SK-N-SH (cell line): ENCODE measurements around the gene SEC11A. TPM values are rescaled to one million over a fixed set of nuclear protein-coding genes. Genes with fewer than 3 reads are reported as not detected.

Source experiments
- CTCF ChIA-PET: fragments of 300-600, 350-600 bp; formaldehyde crosslinking; extraction: SDS; loops from one replicate; lab custom pipeline; 2021; lab: Yijun Ruan, JAX
- POLR2A ChIA-PET: fragments of 350-600 bp; sonication (Branson Sonifier 250); formaldehyde crosslinking; extraction: SDS; loops from one replicate; lab custom pipeline; 2020; ENCODE audit warnings: antibody characterized with exemption, inconsistent platforms; lab: Yijun Ruan, JAX
- DNase-seq: peaks from one replicate; pipeline ENCODE4 v3.0.0; 2012
- H2AFZ ChIP-seq: fragments of 200-600 bp; sonication (generic); 2 replicates; pipeline ENCODE4 v1.8.1; 2016; ENCODE audit warnings: antibody characterized with exemption, mild to moderate bottlenecking, low read depth
- H3F3A ChIP-seq: fragments of 200-600 bp; sonication (generic); replicated peaks from 2 replicates; pipeline ENCODE3; 2016; ENCODE audit warnings: antibody characterized with exemption, mild to moderate bottlenecking; ENCODE audit not compliant: insufficient read depth
- H3K27ac ChIP-seq, 2 experiments: fragments of 200-500 bp in 1 of 2; fragments of 200-600 bp in 1 of 2; sonication (Bioruptor generic) in 1 of 2; sonication (generic), shearing (Covaris generic) in 1 of 2; 2 replicates each; pipeline versions ENCODE4 v1.5.1 to v1.6.1; 2014 to 2016; ENCODE audit warnings: low read depth in 2 of 2, inconsistent platforms in 1 of 2, low read length in 1 of 2, mild to moderate bottlenecking in 1 of 2, mixed read lengths in 1 of 2
- H3K27me3 ChIP-seq: fragments of 200-600 bp; sonication (generic), shearing (Covaris generic); 2 replicates; pipeline ENCODE4 v1.6.1; 2016; ENCODE audit warnings: mixed run types; ENCODE audit not compliant: insufficient read depth
- H3K36me3 ChIP-seq, 2 experiments: fragments of 200-500 bp in 1 of 2; fragments of 200-600 bp in 1 of 2; sonication (Bioruptor generic) in 1 of 2; sonication (generic) in 1 of 2; replicated peaks in 1 of 2; 2 replicates each; pipeline versions ENCODE3 to v1.5.1; 2014 to 2016; ENCODE audit warnings: low read length in 1 of 2, mild to moderate bottlenecking in 1 of 2; ENCODE audit not compliant: insufficient read depth in 2 of 2, control insufficient read depth in 1 of 2
- H3K4me1 ChIP-seq, 2 experiments: fragments of 200-500 bp in 1 of 2; fragments of 200-600 bp in 1 of 2; sonication (Bioruptor generic) in 1 of 2; sonication (generic), shearing (Covaris generic) in 1 of 2; 2 replicates each; pipeline versions ENCODE4 v1.5.1 to v1.6.1; 2014 to 2016; ENCODE audit warnings: low read depth in 1 of 2, low read length in 1 of 2, mixed run types in 1 of 2; ENCODE audit not compliant: insufficient read depth in 2 of 2, control insufficient read depth in 1 of 2
- H3K4me2 ChIP-seq: fragments of 200-600 bp; sonication (generic), shearing (Covaris generic); 2 replicates; pipeline ENCODE4 v1.6.1; 2017; ENCODE audit warnings: mixed run types
- H3K4me3 ChIP-seq, 2 experiments: fragments of 200-500 bp in 1 of 2; fragments of 200-600 bp in 1 of 2; sonication (Bioruptor generic) in 1 of 2; sonication (generic), shearing (Covaris generic) in 1 of 2; 2 replicates each; pipeline versions ENCODE4 v1.5.1 to v1.8.1; 2014 to 2016; ENCODE audit warnings: low read depth in 2 of 2, inconsistent platforms in 1 of 2, low read length in 1 of 2, mild to moderate bottlenecking in 1 of 2, mixed read lengths in 1 of 2, moderate library complexity in 1 of 2
- H3K79me2 ChIP-seq: fragments of 200-600 bp; sonication (generic); 2 replicates; pipeline ENCODE4 v1.8.1; 2017; ENCODE audit warnings: mild to moderate bottlenecking; ENCODE audit not compliant: insufficient read depth
- H3K9ac ChIP-seq: fragments of 200-600 bp; sonication (generic); 2 replicates; pipeline ENCODE4 v1.6.1; 2017; ENCODE audit warnings: mixed run types
- H3K9me2 ChIP-seq: fragments of 200-600 bp; sonication (generic); 2 replicates; pipeline ENCODE4 v1.6.1; 2017; ENCODE audit warnings: mixed run types
- H3K9me3 ChIP-seq: fragments of 200-600 bp; sonication (generic); 2 replicates; pipeline ENCODE4 v1.6.1; 2017; ENCODE audit warnings: mixed run types, mild to moderate bottlenecking, moderate library complexity
- H4K20me1 ChIP-seq: fragments of 200-600 bp; sonication (generic); 2 replicates; pipeline ENCODE4 v1.6.1; 2017; ENCODE audit warnings: mild to moderate bottlenecking, mixed run types; ENCODE audit not compliant: insufficient read depth
- ELF1 ChIP-seq: IDR thresholded peaks from 2 replicates; pipeline ENCODE4 v1.4.0; 2012
- EP300 ChIP-seq, 2 experiments: IDR thresholded peaks; 2 replicates each; pipeline versions ENCODE4 v1.4.0 to v1.6.1; 2012; ENCODE audit warnings: borderline replicate concordance in 1 of 2, low read depth in 1 of 2, low read length in 1 of 2
- EZH2phosphoT487 ChIP-seq: fragments of 200-600 bp; sonication (generic); IDR thresholded peaks from 2 replicates; pipeline ENCODE4 v1.6.1; 2017; ENCODE audit warnings: low read depth, mixed run types, mild to moderate bottlenecking, antibody characterized with exemption, moderate library complexity, borderline replicate concordance
- FOXJ3 ChIP-seq: sonication (generic); formaldehyde crosslinking; IDR thresholded peaks from 2 replicates; pipeline ENCODE4 v1.5.1; 2020; ENCODE audit warnings: mild to moderate bottlenecking, missing genetic modification reagents
- FOXM1 ChIP-seq: IDR thresholded peaks from 2 replicates; pipeline ENCODE4 v1.4.0; 2012; ENCODE audit warnings: low read depth, mild to moderate bottlenecking
- GABPA ChIP-seq: IDR thresholded peaks from 2 replicates; pipeline ENCODE4 v1.4.0; 2012; ENCODE audit warnings: low read depth, mild to moderate bottlenecking
- MEF2A ChIP-seq: IDR thresholded peaks from 2 replicates; pipeline ENCODE4 v1.4.0; 2012; ENCODE audit warnings: low read depth, borderline replicate concordance
- NFIC ChIP-seq: IDR thresholded peaks from 2 replicates; pipeline ENCODE4 v1.4.0; 2012; ENCODE audit warnings: borderline replicate concordance
- RAD21 ChIP-seq: IDR thresholded peaks from 2 replicates; pipeline ENCODE4 v1.6.1; 2012; ENCODE audit warnings: mild to moderate bottlenecking, low read length
- RFX5 ChIP-seq: IDR thresholded peaks from 2 replicates; pipeline ENCODE4 v1.6.1; 2012; ENCODE audit warnings: mild to moderate bottlenecking, improper control_type of control experiment, low read length
- RXRA ChIP-seq: IDR thresholded peaks from 2 replicates; pipeline ENCODE4 v1.4.0; 2012; ENCODE audit warnings: low read depth, mild to moderate bottlenecking, borderline replicate concordance
- SIN3A ChIP-seq: IDR thresholded peaks from 2 replicates; pipeline ENCODE4 v1.6.1; 2012; ENCODE audit warnings: low read depth, mild to moderate bottlenecking, low read length, moderate library complexity, borderline replicate concordance
- SMC3 ChIP-seq: IDR thresholded peaks from 2 replicates; pipeline ENCODE4 v1.6.1; 2012; ENCODE audit warnings: low read depth, low read length, improper control_type of control experiment
- TAF1 ChIP-seq: IDR thresholded peaks from 2 replicates; pipeline ENCODE4 v1.6.1; 2012; ENCODE audit warnings: low read depth, mild to moderate bottlenecking, low read length, moderate library complexity, borderline replicate concordance
- TCF12 ChIP-seq: IDR thresholded peaks from 2 replicates; pipeline ENCODE4 v1.4.0; 2012
- YY1 ChIP-seq: IDR thresholded peaks from 2 replicates; pipeline ENCODE4 v1.4.0; 2012; ENCODE audit warnings: low read depth, mild to moderate bottlenecking
- WGBS: methylation state at CpG from one replicate; pipeline ENCODE4 v1.1.6; 2017; ENCODE audit warnings: low lambda C conversion rate; 5-methylcytosine and 5-hydroxymethylcytosine counted together
- polyA plus RNA-seq, 3 experiments: library from polyadenylated mRNA; depleted of rRNA; stranded (reverse); fragments of >200 nt; gene quantifications; 2 replicates each; pipeline ENCODE4 v1.2.3, GENCODE V29; 2012
- TF ChIP-seq, protein P1 (sequence below): IDR thresholded peaks from 2 replicates; pipeline ENCODE4; 2012
- TF ChIP-seq, protein P2 (sequence below): IDR thresholded peaks from 2 replicates; pipeline ENCODE4 v1.4.0; 2012; ENCODE audit warnings: low read depth
- TF ChIP-seq, protein P3 (sequence below): IDR thresholded peaks from 2 replicates; pipeline ENCODE4 v1.6.1; 2012; ENCODE audit warnings: mild to moderate bottlenecking, low read depth, low read length, moderate library complexity
- TF ChIP-seq, protein P4 (sequence below): IDR thresholded peaks from 2 replicates; pipeline ENCODE4 v1.4.0; 2012; ENCODE audit warnings: low read depth, borderline replicate concordance
- TF ChIP-seq, protein P5 (sequence below): fragments of 200-600 bp; sonication (generic); IDR thresholded peaks from 2 replicates; pipeline ENCODE4 v1.6.1; 2017; ENCODE audit warnings: antibody characterized with exemption, mild to moderate bottlenecking, moderate library complexity

SEC11A gene
- polyA plus RNA-seq, 1 of the 3 experiments (the other 2 are of a cell fraction) = 107 TPM

DNA sequence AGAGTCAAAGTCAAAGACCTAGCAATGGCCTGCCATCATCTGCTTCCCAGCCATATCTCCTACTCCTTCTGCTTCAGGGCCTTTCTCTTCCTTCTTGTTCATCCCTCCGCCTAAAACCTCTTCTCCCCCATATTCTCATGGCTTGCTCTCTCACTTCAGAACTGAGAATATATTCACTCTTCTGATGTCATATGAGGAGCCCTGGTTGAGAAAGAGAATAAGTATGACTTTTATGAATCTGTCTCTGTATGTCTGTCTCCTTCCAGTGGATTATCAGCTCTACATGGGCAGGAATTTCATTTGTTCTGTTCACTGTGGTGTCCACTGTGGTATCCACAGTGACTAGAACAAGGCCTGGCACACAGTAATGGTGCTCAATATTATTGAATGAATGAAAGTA lies 44.3 kb upstream of the SEC11A start:
- Histone ChIP-seq H3K27me3 (no peaks in the 10 kb centered on the region), H2AFZ (no peak overlapping the region), H3K9ac (no peak overlapping the region), H3K79me2 (peaks cover 100% of the 10 kb centered on the region), H3K4me3 (no peak overlapping the region), H4K20me1 (peaks cover 99% of the 10 kb centered on the region), H3K27ac (no peak overlapping the region), H3K4me2 (no peak overlapping the region)
- DNase-seq = no peak
- TF ChIP-seq ELF1 = no peak
- no peak for TF ChIP-seq MEF2A
- no peak for TF ChIP-seq GABPA
- no peak for TF ChIP-seq SIN3A
- TF ChIP-seq, protein P1, sequence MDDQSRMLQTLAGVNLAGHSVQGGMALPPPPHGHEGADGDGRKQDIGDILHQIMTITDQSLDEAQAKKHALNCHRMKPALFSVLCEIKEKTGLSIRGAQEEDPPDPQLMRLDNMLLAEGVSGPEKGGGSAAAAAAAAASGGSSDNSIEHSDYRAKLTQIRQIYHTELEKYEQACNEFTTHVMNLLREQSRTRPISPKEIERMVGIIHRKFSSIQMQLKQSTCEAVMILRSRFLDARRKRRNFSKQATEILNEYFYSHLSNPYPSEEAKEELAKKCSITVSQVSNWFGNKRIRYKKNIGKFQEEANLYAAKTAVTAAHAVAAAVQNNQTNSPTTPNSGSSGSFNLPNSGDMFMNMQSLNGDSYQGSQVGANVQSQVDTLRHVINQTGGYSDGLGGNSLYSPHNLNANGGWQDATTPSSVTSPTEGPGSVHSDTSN = no peak
- TF ChIP-seq NFIC = no peak
- no peak for TF ChIP-seq TCF12
- no peak for TF ChIP-seq RAD21
- TF ChIP-seq EZH2phosphoT487 = no peak
- no peak for TF ChIP-seq FOXJ3 (CRISPR knock-in tag)
- TF ChIP-seq, protein P2, sequence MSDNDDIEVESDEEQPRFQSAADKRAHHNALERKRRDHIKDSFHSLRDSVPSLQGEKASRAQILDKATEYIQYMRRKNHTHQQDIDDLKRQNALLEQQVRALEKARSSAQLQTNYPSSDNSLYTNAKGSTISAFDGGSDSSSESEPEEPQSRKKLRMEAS = no peak
- TF ChIP-seq RXRA = no peak
- TF ChIP-seq, protein P3, sequence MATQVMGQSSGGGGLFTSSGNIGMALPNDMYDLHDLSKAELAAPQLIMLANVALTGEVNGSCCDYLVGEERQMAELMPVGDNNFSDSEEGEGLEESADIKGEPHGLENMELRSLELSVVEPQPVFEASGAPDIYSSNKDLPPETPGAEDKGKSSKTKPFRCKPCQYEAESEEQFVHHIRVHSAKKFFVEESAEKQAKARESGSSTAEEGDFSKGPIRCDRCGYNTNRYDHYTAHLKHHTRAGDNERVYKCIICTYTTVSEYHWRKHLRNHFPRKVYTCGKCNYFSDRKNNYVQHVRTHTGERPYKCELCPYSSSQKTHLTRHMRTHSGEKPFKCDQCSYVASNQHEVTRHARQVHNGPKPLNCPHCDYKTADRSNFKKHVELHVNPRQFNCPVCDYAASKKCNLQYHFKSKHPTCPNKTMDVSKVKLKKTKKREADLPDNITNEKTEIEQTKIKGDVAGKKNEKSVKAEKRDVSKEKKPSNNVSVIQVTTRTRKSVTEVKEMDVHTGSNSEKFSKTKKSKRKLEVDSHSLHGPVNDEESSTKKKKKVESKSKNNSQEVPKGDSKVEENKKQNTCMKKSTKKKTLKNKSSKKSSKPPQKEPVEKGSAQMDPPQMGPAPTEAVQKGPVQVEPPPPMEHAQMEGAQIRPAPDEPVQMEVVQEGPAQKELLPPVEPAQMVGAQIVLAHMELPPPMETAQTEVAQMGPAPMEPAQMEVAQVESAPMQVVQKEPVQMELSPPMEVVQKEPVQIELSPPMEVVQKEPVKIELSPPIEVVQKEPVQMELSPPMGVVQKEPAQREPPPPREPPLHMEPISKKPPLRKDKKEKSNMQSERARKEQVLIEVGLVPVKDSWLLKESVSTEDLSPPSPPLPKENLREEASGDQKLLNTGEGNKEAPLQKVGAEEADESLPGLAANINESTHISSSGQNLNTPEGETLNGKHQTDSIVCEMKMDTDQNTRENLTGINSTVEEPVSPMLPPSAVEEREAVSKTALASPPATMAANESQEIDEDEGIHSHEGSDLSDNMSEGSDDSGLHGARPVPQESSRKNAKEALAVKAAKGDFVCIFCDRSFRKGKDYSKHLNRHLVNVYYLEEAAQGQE = no peak
- TF ChIP-seq, all 33 proteins: peak for 0
- CTCF ChIA-PET = interaction anchor here (1.2 kb wide), 1 partner anchor 14 kb away, joined by 3 read pairs; no protein-coding TSS in a partner anchor
- 100% methylated on average over 1 of the region's 1 CpG for WGBS
- Histone ChIP-seq H3K36me3 (no peaks in the 10 kb centered on the region), H3K9me2 (no peaks in the 10 kb centered on the region), H3F3A (no peaks in the 10 kb centered on the region), H3K4me1 (peaks cover 0 to 28% of the 10 kb centered on the region in 2 experiments; a peak in 3 of 4 replicates), H3K9me3 (no peaks in the 10 kb centered on the region)
- POLR2A ChIA-PET = no interaction called here

DNA sequence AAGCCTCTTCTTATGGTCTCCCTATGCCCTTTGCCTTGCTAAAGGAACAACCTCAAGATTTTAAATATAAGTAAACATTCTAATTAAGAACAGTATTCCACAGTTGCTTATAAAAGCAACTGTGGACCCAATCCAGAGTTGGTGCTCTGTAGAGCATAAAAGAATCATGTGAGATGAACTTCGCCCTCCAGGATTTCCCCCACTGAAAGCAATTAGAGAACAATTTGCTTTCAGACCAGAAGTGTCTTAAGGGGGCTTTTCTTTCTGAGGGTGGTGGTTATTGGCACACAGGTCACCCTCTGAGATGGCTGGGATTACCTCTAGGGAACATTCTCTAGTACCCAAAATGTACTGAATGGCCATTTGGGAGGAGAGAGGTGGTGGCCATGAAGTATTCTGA lies 43.1 kb upstream of the SEC11A start:
- ChIA-PET POLR2A (no interaction called here), CTCF (no interaction called here)
- WGBS = 100% methylated on average over 1 of the region's 1 CpG
- TF ChIP-seq TAF1 (no peak), RXRA (no peak), YY1 (no peak), FOXM1 (no peak), RFX5 (no peak), GABPA (no peak), EP300 (IDR thresholded peaks at IDR 0.05; ENCODE audit: borderline replicate concordance in 1 of 2, low read depth in 1 of 2, low read length in 1 of 2) (no peak), FOXJ3 (CRISPR knock-in tag) (no peak), SMC3 (no peak), NFIC (no peak), RAD21 (no peak)
- TF ChIP-seq, protein P4, sequence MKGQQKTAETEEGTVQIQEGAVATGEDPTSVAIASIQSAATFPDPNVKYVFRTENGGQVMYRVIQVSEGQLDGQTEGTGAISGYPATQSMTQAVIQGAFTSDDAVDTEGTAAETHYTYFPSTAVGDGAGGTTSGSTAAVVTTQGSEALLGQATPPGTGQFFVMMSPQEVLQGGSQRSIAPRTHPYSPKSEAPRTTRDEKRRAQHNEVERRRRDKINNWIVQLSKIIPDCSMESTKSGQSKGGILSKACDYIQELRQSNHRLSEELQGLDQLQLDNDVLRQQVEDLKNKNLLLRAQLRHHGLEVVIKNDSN = no peak
- TF ChIP-seq, protein P5, sequence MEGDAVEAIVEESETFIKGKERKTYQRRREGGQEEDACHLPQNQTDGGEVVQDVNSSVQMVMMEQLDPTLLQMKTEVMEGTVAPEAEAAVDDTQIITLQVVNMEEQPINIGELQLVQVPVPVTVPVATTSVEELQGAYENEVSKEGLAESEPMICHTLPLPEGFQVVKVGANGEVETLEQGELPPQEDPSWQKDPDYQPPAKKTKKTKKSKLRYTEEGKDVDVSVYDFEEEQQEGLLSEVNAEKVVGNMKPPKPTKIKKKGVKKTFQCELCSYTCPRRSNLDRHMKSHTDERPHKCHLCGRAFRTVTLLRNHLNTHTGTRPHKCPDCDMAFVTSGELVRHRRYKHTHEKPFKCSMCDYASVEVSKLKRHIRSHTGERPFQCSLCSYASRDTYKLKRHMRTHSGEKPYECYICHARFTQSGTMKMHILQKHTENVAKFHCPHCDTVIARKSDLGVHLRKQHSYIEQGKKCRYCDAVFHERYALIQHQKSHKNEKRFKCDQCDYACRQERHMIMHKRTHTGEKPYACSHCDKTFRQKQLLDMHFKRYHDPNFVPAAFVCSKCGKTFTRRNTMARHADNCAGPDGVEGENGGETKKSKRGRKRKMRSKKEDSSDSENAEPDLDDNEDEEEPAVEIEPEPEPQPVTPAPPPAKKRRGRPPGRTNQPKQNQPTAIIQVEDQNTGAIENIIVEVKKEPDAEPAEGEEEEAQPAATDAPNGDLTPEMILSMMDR = no peak

More for the DNA sequence above, 43.1 kb upstream of the SEC11A start:
- H4K20me1 ChIP-seq = peaks cover 99% of the 10 kb centered on the region
- H3K9me2 ChIP-seq = no peaks in the 10 kb centered on the region
- DNase-seq = no peak
- H3K9me3 ChIP-seq = no peaks in the 10 kb centered on the region
- no peaks in the 10 kb centered on the region for H3K27me3 ChIP-seq
- peaks cover 0 to 3% of the 10 kb centered on the region in 2 experiments for H3K36me3 ChIP-seq
- H3K27ac ChIP-seq = no peak overlapping the region; a peak in 1 of 4 replicates
- H2AFZ ChIP-seq = no peak overlapping the region
- peaks cover 0 to 28% of the 10 kb centered on the region in 2 experiments; a peak in 3 of 4 replicates for H3K4me1 ChIP-seq
- no peak overlapping the region for H3K4me2 ChIP-seq
- peaks cover 100% of the 10 kb centered on the region for H3K79me2 ChIP-seq
- no peak overlapping the region for H3K9ac ChIP-seq
- no peaks in the 10 kb centered on the region for H3F3A ChIP-seq
- H3K4me3 ChIP-seq = no peak overlapping the region
